ENCODE measurements around the gene TRIP12.
"Not testable (repeated sequence)": the region's sequence is repeated elsewhere in the genome, so short reads cannot be mapped to it uniquely, and the experiment has no call there.

TRIP12 gene

GRCh38 chr2:229725716-229726574, 195.9 kb downstream of the TRIP12 start:
- H3K79me2 ChIP-seq (ENCODE audit: low read length) = no peaks in the 10 kb centered on the region
- H3K4me3 ChIP-seq (ENCODE audit: low read length) = no peak overlapping the region
- no peak overlapping the region for H3K27ac ChIP-seq (ENCODE audit: low read length)
- no peaks in the 10 kb centered on the region for H3K4me1 ChIP-seq (ENCODE audit: low read length)
- no peaks in the 10 kb centered on the region for H3K36me3 ChIP-seq (replicated peaks; ENCODE audit: low read depth, low read length)
- no peak overlapping the region for H3K4me2 ChIP-seq (ENCODE audit: low read length)
- H3K27me3 ChIP-seq (ENCODE audit: low read depth, low read length) = no peaks in the 10 kb centered on the region
- no peaks in the 10 kb centered on the region for H4K20me1 ChIP-seq (ENCODE audit: insufficient read depth, low read length)
- TF ChIP-seq EZH2phosphoT487 (IDR thresholded peaks at IDR 0.05; ENCODE audit: low read depth) (no peak), CTCF (IDR thresholded peaks at IDR 0.05; ENCODE audit: low read depth, low read length) (no peak)
- H2AFZ ChIP-seq (ENCODE audit: low read depth, low read length) = no peak overlapping the region
- no peaks in the 10 kb centered on the region for H3K9me3 ChIP-seq (ENCODE audit: insufficient read depth, low read length)
- H3K9ac ChIP-seq (ENCODE audit: low read length) = no peak overlapping the region

GRCh38 chr2:229723192-229723591, 198.6 kb downstream of the TRIP12 start:
- not testable (repeated sequence) for H3K27ac ChIP-seq (ENCODE audit: low read length); H3K79me2 ChIP-seq (ENCODE audit: low read length); H3K4me1 ChIP-seq (ENCODE audit: low read length); H3K27me3 ChIP-seq (ENCODE audit: low read depth, low read length); H3K4me2 ChIP-seq (ENCODE audit: low read length); H2AFZ ChIP-seq (ENCODE audit: low read depth, low read length); H4K20me1 ChIP-seq (ENCODE audit: insufficient read depth, low read length); H3K36me3 ChIP-seq (replicated peaks; ENCODE audit: low read depth, low read length); H3K9ac ChIP-seq (ENCODE audit: low read length); H3K9me3 ChIP-seq (ENCODE audit: insufficient read depth, low read length); H3K4me3 ChIP-seq (ENCODE audit: low read length)

- Histone ChIP-seq H4K20me1 (ENCODE audit: insufficient read depth, low read length) (no peaks in the 10 kb centered on the region), H3K4me3 (ENCODE audit: low read length) (no peak overlapping the region), H3K9me3 (ENCODE audit: insufficient read depth, low read length) (no peaks in the 10 kb centered on the region), H3K36me3 (replicated peaks; ENCODE audit: low read depth, low read length) (no peaks in the 10 kb centered on the region), H3K4me2 (ENCODE audit: low read length) (no peak overlapping the region), H2AFZ (ENCODE audit: low read depth, low read length) (no peak overlapping the region), H3K27ac (ENCODE audit: low read length) (no peak overlapping the region), H3K79me2 (ENCODE audit: low read length) (no peaks in the 10 kb centered on the region), H3K9ac (ENCODE audit: low read length) (no peak overlapping the region), H3K27me3 (ENCODE audit: low read depth, low read length) (0 out of 2 replicates have a peak, but pooled peaks cover 15% of the 10 kb centered on the region), H3K4me1 (ENCODE audit: low read length) (peaks cover 4% of the 10 kb centered on the region; the same call in 1 of the 2 replicates)
- TF ChIP-seq EZH2phosphoT487 (IDR thresholded peaks at IDR 0.05; ENCODE audit: low read depth) (no peak), CTCF (IDR thresholded peaks at IDR 0.05; ENCODE audit: low read depth, low read length) (no peak)
These were observed 201.7 kb downstream of the TRIP12 start for GRCh38 chr2:229719926-229720647.

- no peak overlapping the region for H2AFZ ChIP-seq (ENCODE audit: low read depth, low read length)
- 0 out of 2 replicates have a peak, but pooled peaks cover 15% of the 10 kb centered on the region for H3K27me3 ChIP-seq (ENCODE audit: low read depth, low read length)
- H3K9me3 ChIP-seq (ENCODE audit: insufficient read depth, low read length) = no peaks in the 10 kb centered on the region
- no peaks in the 10 kb centered on the region for H4K20me1 ChIP-seq (ENCODE audit: insufficient read depth, low read length)
- H3K36me3 ChIP-seq (replicated peaks; ENCODE audit: low read depth, low read length) = no peaks in the 10 kb centered on the region
- no peak overlapping the region for H3K9ac ChIP-seq (ENCODE audit: low read length)
- TF ChIP-seq EZH2phosphoT487 (IDR thresholded peaks at IDR 0.05; ENCODE audit: low read depth) (no peak), CTCF (IDR thresholded peaks at IDR 0.05; ENCODE audit: low read depth, low read length) (no peak)
- no peak overlapping the region for H3K27ac ChIP-seq (ENCODE audit: low read length)
- H3K4me1 ChIP-seq (ENCODE audit: low read length) = peaks cover 4% of the 10 kb centered on the region; the same call in 1 of the 2 replicates
- no peaks in the 10 kb centered on the region for H3K79me2 ChIP-seq (ENCODE audit: low read length)
- H3K4me2 ChIP-seq (ENCODE audit: low read length) = no peak overlapping the region
- no peak overlapping the region for H3K4me3 ChIP-seq (ENCODE audit: low read length)
These were observed 203.8 kb downstream of the TRIP12 start for GRCh38 chr2:229718057-229718456.

All from OCI-LY3 (cell line).